HG03432 (cell line): ENCODE measurements around the gene BRPF3.
"Not testable (repeated sequence)": the region's sequence is repeated elsewhere in the genome, so short reads cannot be mapped to it uniquely, and the experiment has no call there.

Source experiments
- ATAC-seq: cut with Tn5 transposase; IDR thresholded peaks from one replicate; pipeline ENCODE4 v1.9.1; 2021; ENCODE audit warnings: mild to moderate bottlenecking, moderate library complexity; ENCODE audit not compliant: unreplicated experiment

BRPF3 gene

GRCh38 chr6:36200154-36200891 lies 3.8 kb downstream of the BRPF3 start:
- ATAC-seq = no peak

- no peak for ATAC-seq
Observed at GRCh38 chr6:36200998-36201596, 4.6 kb downstream of the BRPF3 start.

GRCh38 chr6:36201612-36202011 lies 5.1 kb downstream of the BRPF3 start:
- ATAC-seq = no peak

GRCh38 chr6:36202101-36202500 lies 5.6 kb downstream of the BRPF3 start:
- no peak for ATAC-seq

- no peak for ATAC-seq
Observed at GRCh38 chr6:36204068-36204753, 7.7 kb downstream of the BRPF3 start.

- ATAC-seq = no peak
Observed at GRCh38 chr6:36207155-36207554, 10.6 kb downstream of the BRPF3 start.

- no peak for ATAC-seq
Observed at GRCh38 chr6:36209606-36210005, 13.1 kb downstream of the BRPF3 start.

- no peak for ATAC-seq
Observed at GRCh38 chr6:36210182-36210581, 13.6 kb downstream of the BRPF3 start.

GRCh38 chr6:36210886-36211595 lies 14.5 kb downstream of the BRPF3 start:
- ATAC-seq = no peak

GRCh38 chr6:36216559-36216958 lies 20.0 kb downstream of the BRPF3 start:
- ATAC-seq = no peak

- no peak for ATAC-seq
Observed at GRCh38 chr6:36217188-36217587, 20.6 kb downstream of the BRPF3 start.

GRCh38 chr6:36217946-36218345 lies 21.4 kb downstream of the BRPF3 start:
- ATAC-seq = no peak

GRCh38 chr6:36218516-36218915 lies 22.0 kb downstream of the BRPF3 start:
- ATAC-seq = not testable (repeated sequence)

- ATAC-seq = no peak
Observed at GRCh38 chr6:36219081-36219480, 22.5 kb downstream of the BRPF3 start.

- ATAC-seq = no peak
Observed at GRCh38 chr6:36220226-36220625, 23.7 kb downstream of the BRPF3 start.

- no peak for ATAC-seq
Observed at GRCh38 chr6:36221674-36222073, 25.1 kb downstream of the BRPF3 start.

- no peak for ATAC-seq
Observed at GRCh38 chr6:36222924-36223323, 26.4 kb downstream of the BRPF3 start.

GRCh38 chr6:36223706-36224105 lies 27.2 kb downstream of the BRPF3 start:
- no peak for ATAC-seq

GRCh38 chr6:36224918-36225461 lies 28.4 kb downstream of the BRPF3 start:
- ATAC-seq = no peak

- ATAC-seq = no peak
Observed at GRCh38 chr6:36226438-36227047, 30.0 kb downstream of the BRPF3 start.
